ENCODE data around the gene HLX. TPM values are rescaled to one million over a fixed set of nuclear protein-coding genes. Genes with fewer than 3 reads are reported as not detected.

Gene HLX
- total RNA-seq, 1 donor from 2014 or later: 7.4 TPM

DNA sequence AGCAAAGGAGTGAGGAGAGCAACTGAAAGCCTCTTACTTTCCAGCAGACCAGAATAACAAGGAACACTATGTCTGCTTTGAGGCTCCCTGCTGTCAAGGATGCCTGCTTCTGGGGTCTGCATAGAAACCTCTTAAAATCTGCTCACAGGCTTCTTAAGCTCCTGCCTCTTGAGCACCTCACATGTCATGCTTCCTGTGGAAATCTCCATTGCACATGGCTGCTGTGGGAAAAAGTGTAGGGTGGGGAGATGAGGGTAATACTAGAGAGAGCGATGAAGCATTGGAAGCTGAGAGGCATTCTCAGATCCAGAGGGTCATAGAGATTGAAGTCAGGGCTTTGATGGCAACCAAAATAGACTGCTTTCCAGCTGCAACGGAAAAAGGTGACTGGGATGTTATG, 6.2 kb upstream of the HLX start:
- H3K4me1 ChIP-seq: peaks cover 8% of the 10 kb centered on the region
- no peak overlapping the region for H3K4me3 ChIP-seq
- H3K9me3 ChIP-seq: no peaks in the 10 kb centered on the region
- H3K36me3 ChIP-seq: no peaks in the 10 kb centered on the region
- H3K27ac ChIP-seq: no peak overlapping the region
- intact Hi-C loops (cut with DNase I): loop anchor here (10.0 kb wide), 1 partner anchor 58 kb away; no protein-coding TSS in a partner anchor
- no peak for TF ChIP-seq POLR2A (IDR thresholded peaks at IDR 0.05)
- TF ChIP-seq POLR2AphosphoS5 (IDR thresholded peaks at IDR 0.05; ENCODE audit: insufficient read depth in 1 of 2, low read depth in 1 of 2): no peak
- TF ChIP-seq, protein P1, sequence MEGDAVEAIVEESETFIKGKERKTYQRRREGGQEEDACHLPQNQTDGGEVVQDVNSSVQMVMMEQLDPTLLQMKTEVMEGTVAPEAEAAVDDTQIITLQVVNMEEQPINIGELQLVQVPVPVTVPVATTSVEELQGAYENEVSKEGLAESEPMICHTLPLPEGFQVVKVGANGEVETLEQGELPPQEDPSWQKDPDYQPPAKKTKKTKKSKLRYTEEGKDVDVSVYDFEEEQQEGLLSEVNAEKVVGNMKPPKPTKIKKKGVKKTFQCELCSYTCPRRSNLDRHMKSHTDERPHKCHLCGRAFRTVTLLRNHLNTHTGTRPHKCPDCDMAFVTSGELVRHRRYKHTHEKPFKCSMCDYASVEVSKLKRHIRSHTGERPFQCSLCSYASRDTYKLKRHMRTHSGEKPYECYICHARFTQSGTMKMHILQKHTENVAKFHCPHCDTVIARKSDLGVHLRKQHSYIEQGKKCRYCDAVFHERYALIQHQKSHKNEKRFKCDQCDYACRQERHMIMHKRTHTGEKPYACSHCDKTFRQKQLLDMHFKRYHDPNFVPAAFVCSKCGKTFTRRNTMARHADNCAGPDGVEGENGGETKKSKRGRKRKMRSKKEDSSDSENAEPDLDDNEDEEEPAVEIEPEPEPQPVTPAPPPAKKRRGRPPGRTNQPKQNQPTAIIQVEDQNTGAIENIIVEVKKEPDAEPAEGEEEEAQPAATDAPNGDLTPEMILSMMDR (IDR thresholded peaks at IDR 0.05): no peak
- no peaks in the 10 kb centered on the region for H3K27me3 ChIP-seq
- DNase-seq (ENCODE audit: extremely low spot score in 2 of 2): peak in 1 of 2 donors; percentile 52

GRCh38 chr1:220873868-220874655, 5.2 kb upstream of the HLX start:
- no peaks in the 10 kb centered on the region for H3K36me3 ChIP-seq
- no peak overlapping the region for H3K4me3 ChIP-seq
- no peak overlapping the region for H3K27ac ChIP-seq
- TF ChIP-seq POLR2AphosphoS5 (IDR thresholded peaks at IDR 0.05; ENCODE audit: insufficient read depth in 1 of 2, low read depth in 1 of 2): no peak
- TF ChIP-seq, protein P1 (IDR thresholded peaks at IDR 0.05): peak; percentile 33 to 69 (median 64)
- intact Hi-C loops (cut with DNase I): loop anchor here (10.0 kb wide), 1 partner anchor 59 kb away; no protein-coding TSS in a partner anchor
- no peaks in the 10 kb centered on the region for H3K9me3 ChIP-seq
- DNase-seq (ENCODE audit: extremely low spot score in 2 of 2): peak; percentile 81 to 89
- H3K4me1 ChIP-seq: peaks cover 18% of the 10 kb centered on the region
- no peaks in the 10 kb centered on the region for H3K27me3 ChIP-seq

GRCh38 chr1:220875260-220875659, 4.0 kb upstream of the HLX start:
- Histone ChIP-seq H3K27ac (no peak overlapping the region), H3K36me3 (no peaks in the 10 kb centered on the region), H3K4me1 (peaks cover 30% of the 10 kb centered on the region), H3K4me3 (no peak overlapping the region), H3K27me3 (no peaks in the 10 kb centered on the region), H3K9me3 (no peaks in the 10 kb centered on the region)
- intact Hi-C loops (cut with DNase I): loop anchor here (10.0 kb wide), 1 partner anchor 60 kb away; no protein-coding TSS in a partner anchor
- TF ChIP-seq, protein P1 (IDR thresholded peaks at IDR 0.05): no peak
- TF ChIP-seq POLR2AphosphoS5 (IDR thresholded peaks at IDR 0.05; ENCODE audit: insufficient read depth in 1 of 2, low read depth in 1 of 2) (no peak), POLR2A (IDR thresholded peaks at IDR 0.05) (no peak)
- DNase-seq (ENCODE audit: extremely low spot score in 2 of 2): no peak

DNA sequence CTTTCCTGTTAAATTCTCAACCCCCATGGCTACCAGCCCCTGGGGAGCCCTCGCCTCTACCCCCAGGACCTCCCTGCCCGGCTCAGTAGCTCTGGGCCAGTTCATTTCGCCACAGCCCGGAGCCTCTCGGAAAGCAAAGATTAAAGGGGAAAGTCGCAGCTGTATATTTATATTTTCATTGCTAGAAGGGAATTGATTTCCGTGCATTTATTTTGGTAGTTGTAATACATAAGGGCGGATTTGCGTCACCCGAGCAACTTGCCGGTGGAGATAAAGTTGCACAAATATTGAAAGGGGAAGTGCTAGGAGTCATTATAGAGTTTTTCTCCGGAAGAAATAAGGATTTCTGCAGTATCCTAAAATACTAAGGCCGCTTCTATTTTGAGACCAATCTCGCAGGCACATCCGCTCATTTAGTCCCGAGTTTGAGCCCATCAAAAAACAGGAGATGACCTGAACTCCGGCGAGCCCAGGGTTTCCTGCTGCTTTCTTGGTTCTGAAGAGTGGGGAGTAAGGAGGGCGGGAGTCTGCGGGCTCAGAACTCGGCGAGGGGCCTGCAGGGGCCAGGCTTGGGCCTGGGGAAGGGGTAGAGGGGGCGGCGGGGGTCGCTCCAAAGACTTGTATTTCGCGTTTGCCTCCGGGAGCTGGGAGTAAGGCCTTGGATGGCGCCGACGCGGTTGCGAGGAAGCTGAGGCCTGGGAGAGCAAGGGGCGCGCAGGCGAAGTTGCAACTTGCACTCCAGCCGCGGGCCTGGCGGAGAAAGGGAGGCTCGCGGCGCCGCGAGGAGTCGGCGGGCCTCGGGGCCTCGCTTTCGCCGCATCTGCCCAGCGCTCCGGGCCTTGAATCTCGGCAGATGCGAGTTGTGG, 2.5 kb upstream of the HLX start:
- peak; percentile 77 to 88 for DNase-seq (ENCODE audit: extremely low spot score in 2 of 2)
- Histone ChIP-seq H3K27me3 (no peaks in the 10 kb centered on the region), H3K4me1 (peaks cover 41% of the 10 kb centered on the region), H3K4me3 (peak overlapping the region in 1 of 2 donors; percentile 12), H3K9me3 (no peaks in the 10 kb centered on the region), H3K36me3 (no peaks in the 10 kb centered on the region), H3K27ac (peak overlapping the region; percentile 52)
- TF ChIP-seq, protein P1 (IDR thresholded peaks at IDR 0.05): no peak
- TF ChIP-seq POLR2A (IDR thresholded peaks at IDR 0.05) (no peak), POLR2AphosphoS5 (IDR thresholded peaks at IDR 0.05; ENCODE audit: insufficient read depth in 1 of 2, low read depth in 1 of 2) (peak in 1 of 2 donors; percentile 74)
- intact Hi-C loops (cut with DNase I): loop anchor here (10.0 kb wide), 1 partner anchor 62 kb away; no protein-coding TSS in a partner anchor

All from vagina (tissue), 2 donors.